ENCODE measurements around the gene PIP5K1C.
"Not testable (repeated sequence)": the region's sequence is repeated elsewhere in the genome, so short reads cannot be mapped to it uniquely, and the experiment has no call there.

Gene PIP5K1C

DNA sequence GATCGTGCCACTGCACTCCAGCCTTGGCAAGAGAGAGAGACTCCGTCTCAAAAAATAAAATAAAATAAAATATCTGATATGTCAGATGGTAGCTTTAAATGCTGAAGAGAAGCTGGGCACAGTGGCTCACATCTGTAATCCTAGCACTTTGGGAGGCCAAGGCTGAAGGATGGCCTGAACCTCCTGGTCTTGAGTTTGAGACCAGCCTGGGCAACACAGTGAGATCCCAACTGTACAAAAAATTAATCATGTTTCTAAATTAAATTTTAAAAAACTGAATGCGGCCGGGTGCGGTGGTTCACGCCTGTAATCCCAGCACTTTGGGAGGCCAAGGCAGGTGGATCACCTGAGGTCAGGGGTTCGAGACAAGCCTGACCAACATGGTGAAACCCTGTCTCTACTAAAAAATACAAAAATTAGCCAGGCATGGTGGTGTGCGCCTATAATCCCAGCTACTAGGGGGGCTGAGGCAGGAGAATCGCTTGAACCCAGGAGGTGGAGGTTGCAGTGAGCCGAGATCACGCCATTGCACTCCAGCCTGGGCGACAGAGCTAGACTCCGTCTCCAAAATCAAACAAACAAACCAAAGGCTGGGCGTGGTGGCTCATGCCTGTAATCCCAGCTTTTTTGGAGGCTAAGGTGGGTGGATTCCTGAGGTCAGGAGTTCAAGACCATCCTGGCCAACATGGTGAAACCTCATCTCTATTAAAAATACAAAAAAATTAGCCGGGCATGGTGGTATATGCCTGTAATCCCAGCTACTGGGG lies 116.0 kb downstream of the PIP5K1C start:
- not testable (repeated sequence) for DNase-seq

DNA sequence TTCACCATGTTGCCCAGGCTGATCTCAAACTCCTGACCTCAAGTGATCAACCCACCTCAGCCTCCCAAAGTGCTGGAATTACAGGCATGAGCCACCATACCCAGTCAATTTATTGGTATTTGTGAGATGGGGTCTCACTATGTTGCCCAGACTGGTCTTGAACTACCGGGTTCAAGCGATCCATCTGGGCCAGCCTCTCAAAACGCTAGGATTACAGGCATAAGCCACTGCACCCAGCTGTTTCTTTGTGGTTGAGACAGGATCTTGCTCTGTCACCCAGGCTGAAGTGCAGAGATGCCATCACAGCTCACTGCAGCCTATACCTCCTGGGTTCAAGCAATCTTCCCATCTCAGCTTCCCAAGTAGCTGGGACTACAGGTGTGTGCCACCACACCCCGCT lies 118.5 kb downstream of the PIP5K1C start:
- not testable (repeated sequence) for DNase-seq
